GM19455 (cell line): ENCODE results near the gene SMIM45.

Source experiments
- ATAC-seq: cut with Tn5 transposase; IDR thresholded peaks from one replicate; pipeline ENCODE4 v1.9.1; 2021; ENCODE audit not compliant: unreplicated experiment

SMIM45 gene

DNA sequence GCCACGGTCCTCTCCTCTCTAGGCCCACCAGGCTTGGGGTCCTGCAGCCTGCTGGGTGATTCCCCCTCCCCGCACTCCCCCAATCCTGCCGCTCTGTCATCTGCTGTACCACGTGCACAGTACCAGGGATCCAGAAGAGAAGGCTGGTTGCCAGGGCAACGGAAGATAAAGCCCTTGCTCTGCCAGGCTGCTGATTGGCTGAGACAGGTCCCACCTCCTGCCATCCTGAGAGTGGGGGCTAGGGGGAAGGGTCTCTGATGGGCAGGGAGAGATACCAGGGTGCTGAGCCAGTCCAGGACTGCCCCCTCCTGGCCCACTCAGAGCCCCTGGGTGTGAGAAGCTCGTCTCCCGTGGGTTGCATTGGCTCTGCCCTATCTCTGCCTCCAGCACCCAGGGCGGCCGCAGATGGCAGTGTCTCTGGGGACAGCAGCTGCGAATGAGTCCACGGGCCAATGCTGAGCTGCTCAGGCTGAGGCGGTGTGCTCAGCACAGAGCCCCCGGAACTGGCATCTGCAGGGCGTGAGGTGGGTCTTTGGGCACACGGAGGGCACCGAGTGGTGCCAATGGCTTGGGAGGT is at the start of gene SMIM45:
SMIM45 (plus strand) TSS at position 253 of the 577 bp plus-strand sequence.
- ATAC-seq = no peak

- ATAC-seq = no peak
These were observed 49.0 kb upstream of the SMIM45 start for GRCh38 chr22:41902932-41903421.

GRCh38 chr22:41904450-41905410 is 47.2 kb upstream of the SMIM45 start:
- no peak for ATAC-seq

DNA sequence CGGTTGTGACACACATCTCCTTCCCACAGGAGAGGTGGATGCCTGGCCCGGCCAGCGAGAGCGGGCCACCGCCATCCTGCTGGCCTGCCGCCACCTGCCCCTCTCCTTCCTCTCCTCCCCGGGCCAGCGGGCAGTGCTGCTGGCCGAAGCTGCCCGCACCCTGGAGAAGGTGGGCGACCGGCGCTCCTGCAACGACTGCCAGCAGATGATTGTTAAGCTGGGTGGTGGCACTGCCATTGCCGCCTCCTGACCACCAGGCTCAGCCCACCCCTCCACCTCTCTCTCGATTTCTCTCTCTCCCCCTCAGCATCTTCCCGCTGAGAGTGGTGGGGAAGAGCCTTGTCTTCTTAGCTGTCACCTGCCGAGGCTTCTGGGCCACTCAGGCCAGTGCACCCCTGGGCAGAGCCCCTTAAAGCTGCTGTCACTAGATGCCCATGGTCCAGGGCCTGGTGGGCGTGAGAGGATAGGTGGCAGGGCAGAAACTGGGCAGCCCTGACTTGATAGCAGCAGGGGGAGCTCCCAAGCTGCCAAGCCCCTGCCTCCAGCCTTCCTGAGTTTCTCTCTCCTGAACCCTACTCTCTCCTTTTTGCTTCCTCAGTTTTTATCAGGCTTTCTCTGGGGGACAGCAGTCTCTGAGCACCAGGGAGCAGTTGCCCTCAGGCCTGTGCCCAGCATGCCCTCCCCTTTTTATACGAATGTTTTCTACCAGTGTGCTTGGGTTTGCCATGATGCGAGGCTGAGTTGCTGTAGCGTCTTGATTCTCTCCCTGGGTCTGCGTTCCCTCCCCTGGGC is 46.3 kb upstream of the SMIM45 start:
- ATAC-seq = no peak

DNA sequence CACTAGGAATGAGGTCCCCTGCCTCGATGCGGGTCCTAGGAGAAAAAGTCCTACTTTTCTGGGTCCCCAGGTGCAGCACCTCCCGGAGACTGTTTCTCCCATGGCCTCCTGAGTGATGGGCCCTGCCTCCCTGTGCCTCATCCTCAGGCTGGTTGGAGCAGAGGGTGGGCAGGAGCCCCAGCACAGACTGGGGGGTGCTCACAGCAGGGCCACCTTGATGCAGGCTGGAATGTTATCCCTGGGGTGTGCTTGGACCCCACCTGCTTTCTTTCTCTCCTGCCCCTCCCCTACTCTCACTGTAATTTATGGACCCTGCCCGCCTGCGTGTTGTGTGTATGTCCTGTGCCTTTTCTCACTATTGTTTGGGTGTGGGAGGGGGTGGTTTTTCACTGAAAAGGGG is 45.1 kb upstream of the SMIM45 start:
- ATAC-seq = no peak

DNA sequence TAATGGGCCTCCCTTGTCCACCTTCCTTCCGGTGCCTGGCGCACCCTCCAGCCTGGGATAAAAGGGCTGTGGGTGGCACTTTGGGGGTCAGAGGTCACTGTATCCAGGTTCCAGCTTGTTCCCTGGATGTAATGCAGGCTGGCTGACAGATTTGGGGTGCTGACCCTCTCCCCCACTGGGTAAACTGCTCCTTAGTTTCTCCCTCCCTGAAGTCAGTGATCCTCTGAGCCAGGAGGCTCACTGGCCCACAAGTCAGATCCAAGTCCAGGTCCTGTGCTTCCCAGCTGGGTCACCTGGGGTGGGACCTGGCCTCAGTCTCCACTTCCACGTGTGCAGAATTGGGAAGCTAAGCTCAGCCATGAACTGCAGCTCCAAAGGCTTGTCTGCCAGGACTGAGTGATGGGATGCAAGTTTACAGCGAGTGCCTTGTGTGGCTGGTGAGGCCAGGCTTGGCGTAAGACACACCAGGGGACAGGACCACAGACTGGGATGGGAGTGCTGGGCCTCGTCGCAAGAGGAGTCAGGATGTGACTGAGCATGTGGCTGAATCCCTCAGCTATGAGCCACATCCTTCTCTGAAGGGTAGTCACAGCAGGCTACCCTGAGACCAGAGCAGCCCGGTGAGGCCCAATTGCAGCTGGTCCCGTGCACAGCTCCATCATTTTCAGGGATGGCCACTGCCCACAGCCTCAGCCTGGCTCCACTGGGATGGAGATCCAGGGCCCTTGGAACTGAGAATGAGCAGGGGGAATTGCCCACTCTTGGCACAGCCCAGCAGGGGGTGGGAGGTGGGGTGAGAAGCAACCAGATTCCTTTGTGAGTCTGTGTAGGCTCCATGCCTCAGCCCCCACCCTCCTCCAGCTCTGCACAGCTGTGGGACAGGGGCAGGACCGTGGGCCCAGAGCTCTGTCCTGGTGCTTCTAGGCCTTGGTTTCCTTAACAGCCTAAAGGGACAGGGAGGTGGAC is 44.2 kb upstream of the SMIM45 start:
- ATAC-seq = no peak

GRCh38 chr22:41908411-41909309 is 43.3 kb upstream of the SMIM45 start:
- no peak for ATAC-seq

GRCh38 chr22:41909310-41910049 is 42.5 kb upstream of the SMIM45 start:
- no peak for ATAC-seq

- no peak for ATAC-seq
These were observed 41.6 kb upstream of the SMIM45 start for GRCh38 chr22:41910050-41911000.

GRCh38 chr22:41911001-41911611 is 40.8 kb upstream of the SMIM45 start:
- no peak for ATAC-seq

- ATAC-seq = no peak
These were observed 39.5 kb upstream of the SMIM45 start for GRCh38 chr22:41912338-41913039.

DNA sequence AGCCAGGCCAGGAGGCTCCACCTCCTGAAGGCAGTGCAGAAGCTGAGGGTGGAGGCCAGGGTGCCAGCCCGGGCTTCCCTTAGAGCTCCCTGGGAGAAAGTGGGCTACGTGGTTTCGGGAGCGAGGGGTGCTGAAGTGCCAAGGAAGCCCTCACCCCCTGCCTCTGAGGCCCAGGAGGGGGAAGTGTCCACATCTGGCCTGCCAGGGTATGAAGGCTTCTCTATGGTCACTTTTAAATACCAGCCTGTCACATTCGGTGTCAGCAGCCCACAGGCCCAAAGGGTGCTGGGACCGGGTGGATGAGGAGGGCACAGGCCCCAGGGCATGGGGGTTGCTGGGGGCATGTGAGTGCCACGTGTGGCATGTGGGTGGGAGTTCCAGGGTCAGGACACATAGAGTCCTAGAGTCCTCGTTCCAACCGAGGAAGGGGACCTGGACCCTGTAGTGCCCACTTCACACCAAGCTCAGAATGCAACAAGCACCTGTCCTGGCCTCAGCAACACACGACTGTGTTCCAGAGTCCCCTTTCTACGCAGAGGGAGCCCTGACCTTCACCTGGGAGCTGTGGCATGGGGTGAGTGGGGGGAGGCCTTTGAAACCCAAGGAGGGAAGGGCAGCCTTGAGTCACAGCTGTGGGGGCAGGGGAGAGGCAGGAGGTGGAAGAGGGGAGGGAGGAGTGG is 38.8 kb upstream of the SMIM45 start:
- ATAC-seq = no peak

- no peak for ATAC-seq
These were observed 38.0 kb upstream of the SMIM45 start for GRCh38 chr22:41913842-41914534.

DNA sequence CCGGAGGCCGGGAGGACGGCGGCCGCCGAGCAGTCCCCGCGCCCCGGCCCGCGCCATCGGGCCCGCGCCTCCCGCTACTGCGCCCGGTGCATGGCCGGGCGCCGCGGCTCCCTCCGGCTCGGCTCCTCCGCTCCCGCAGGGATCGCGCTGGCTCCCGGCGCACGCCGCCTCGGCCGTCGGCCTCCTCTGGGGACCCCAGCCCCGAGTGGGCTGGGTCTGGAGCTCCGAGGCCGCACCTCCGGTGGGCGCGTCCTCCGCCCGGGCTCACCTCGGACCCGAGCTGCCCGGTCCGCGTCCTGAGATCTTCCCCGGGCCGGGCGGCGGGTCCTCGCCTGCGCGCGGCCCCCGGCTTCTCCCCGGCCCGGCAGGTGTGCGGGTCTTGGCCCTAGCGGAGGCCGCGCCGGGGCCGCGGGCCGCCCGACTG is 37.3 kb upstream of the SMIM45 start:
- no peak for ATAC-seq
